HG03097 (cell line): ENCODE measurements around the gene KCNA2.

Experiments
- ATAC-seq: cut with Tn5 transposase; IDR thresholded peaks from one replicate; pipeline ENCODE4 v1.9.1; 2021; ENCODE audit not compliant: unreplicated experiment, low FRiP score

Gene KCNA2

GRCh38 chr1:110576441-110576840, 29.7 kb downstream of the KCNA2 start:
- no peak for ATAC-seq

- no peak for ATAC-seq
These were observed 32.8 kb downstream of the KCNA2 start for GRCh38 chr1:110573314-110573713.

- no peak for ATAC-seq
These were observed 33.4 kb downstream of the KCNA2 start for GRCh38 chr1:110572751-110573150.

GRCh38 chr1:110570901-110571300, 35.3 kb downstream of the KCNA2 start:
- no peak for ATAC-seq

GRCh38 chr1:110570307-110570706, 35.9 kb downstream of the KCNA2 start:
- no peak for ATAC-seq

GRCh38 chr1:110566836-110567235, 39.3 kb downstream of the KCNA2 start:
- no peak for ATAC-seq

- ATAC-seq = no peak
These were observed 40.6 kb downstream of the KCNA2 start for GRCh38 chr1:110565565-110565964.

- no peak for ATAC-seq
These were observed 43.1 kb downstream of the KCNA2 start for GRCh38 chr1:110563089-110563488.

- ATAC-seq = no peak
These were observed 44.6 kb downstream of the KCNA2 start for GRCh38 chr1:110561596-110561995.

- ATAC-seq = no peak
These were observed 47.0 kb downstream of the KCNA2 start for GRCh38 chr1:110559157-110559556.

GRCh38 chr1:110557481-110557880, 48.7 kb downstream of the KCNA2 start:
- ATAC-seq = no peak

GRCh38 chr1:110556471-110556807, 49.7 kb downstream of the KCNA2 start:
- ATAC-seq = no peak

- no peak for ATAC-seq
These were observed 50.2 kb downstream of the KCNA2 start for GRCh38 chr1:110555807-110556470.

GRCh38 chr1:110554871-110555801, 51.0 kb downstream of the KCNA2 start:
- peak; percentile 59 for ATAC-seq

- no peak for ATAC-seq
These were observed 54.8 kb downstream of the KCNA2 start for GRCh38 chr1:110551278-110551809.

GRCh38 chr1:110549831-110550230, 56.3 kb downstream of the KCNA2 start:
- no peak for ATAC-seq

- ATAC-seq = no peak
These were observed 57.8 kb downstream of the KCNA2 start for GRCh38 chr1:110548381-110548780.

GRCh38 chr1:110547017-110547416, 59.1 kb downstream of the KCNA2 start:
- no peak for ATAC-seq

GRCh38 chr1:110545492-110545891, 60.7 kb downstream of the KCNA2 start:
- ATAC-seq = no peak

- no peak for ATAC-seq
These were observed 61.4 kb downstream of the KCNA2 start for GRCh38 chr1:110544753-110545152.
